ENCODE data around the gene CBS.
"Not testable (repeated sequence)": the region's sequence is repeated elsewhere in the genome, so short reads cannot be mapped to it uniquely, and the experiment has no call there.

Gene CBS

DNA sequence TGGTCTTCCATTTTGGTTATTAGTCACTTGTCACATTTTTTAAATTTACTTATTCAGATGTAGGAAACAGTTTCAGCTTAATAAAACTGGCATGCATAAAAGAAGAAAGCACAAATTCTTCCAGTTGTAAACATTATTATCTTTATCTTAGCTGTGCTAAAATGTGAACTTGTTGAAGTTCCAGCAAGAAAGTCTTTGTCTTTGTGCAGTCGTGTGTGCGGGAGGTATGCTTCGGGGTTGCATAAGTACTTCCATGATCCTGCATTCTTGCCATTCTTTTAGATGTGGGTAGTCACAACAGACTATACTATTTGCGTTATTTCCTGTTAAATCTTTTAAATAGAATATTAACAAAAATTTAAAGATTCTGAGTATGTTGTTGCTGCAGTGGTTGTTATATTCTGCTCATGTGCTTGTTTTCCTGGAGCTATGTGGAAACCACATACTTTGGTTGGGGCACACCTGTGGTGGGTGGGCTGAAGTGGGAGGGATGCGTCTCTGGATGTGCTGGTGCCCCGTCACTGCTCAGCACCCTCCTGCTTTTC is 49.9 kb downstream of the CBS start:
- DNase-seq, result no peak

DNA sequence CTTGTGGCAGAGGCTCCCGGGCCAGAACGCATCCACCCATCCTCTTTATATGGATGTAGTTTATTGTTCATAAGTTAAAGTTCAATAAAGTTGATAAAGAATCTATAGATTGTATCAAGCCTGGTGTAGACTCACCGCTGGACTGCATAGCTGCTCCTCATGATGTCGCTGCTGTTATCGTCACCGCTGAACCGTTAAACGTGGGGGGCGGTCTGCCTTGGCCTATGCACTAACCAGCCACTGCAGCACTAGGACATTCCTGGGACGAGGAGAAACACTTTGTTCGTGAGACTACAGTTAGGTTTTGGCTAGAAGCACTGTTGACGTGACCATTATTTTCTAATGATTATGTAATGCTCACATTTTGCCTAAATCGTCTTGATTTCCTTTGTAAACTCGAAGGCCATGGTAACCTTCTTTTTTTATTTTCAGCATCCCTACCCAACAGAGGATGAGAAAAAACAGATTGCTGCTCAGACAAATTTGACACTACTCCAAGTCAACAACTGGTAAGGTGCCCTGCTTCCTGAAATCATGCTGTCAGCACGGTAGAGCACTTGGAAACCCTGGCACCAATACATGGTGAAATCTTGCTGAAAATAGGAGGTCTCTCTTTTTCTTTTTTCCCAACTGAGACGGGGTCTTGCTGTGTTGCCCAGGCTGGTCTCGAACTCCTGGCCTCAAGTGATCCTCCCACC is 51.0 kb downstream of the CBS start:
- no peak for DNase-seq

DNA sequence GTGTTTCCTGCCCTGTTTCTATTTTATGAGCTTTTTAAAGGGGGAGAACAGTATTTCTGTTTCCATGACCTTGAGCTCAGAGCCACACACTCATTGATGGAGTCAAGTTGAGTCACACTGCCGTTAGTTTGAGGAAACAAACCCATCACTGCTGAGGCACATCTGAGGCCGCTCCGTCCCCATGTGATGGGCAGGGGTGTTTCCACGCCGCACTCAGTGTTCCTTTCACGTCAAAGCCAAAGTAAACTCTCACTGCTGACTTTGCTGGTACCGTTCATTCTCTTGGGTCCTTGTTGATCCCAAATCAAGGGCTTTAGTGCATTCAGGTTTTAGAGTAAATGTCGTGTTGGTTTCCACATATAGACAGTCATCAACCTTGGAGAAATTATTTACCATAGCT is 52.5 kb downstream of the CBS start:
- no peak for DNase-seq

DNA sequence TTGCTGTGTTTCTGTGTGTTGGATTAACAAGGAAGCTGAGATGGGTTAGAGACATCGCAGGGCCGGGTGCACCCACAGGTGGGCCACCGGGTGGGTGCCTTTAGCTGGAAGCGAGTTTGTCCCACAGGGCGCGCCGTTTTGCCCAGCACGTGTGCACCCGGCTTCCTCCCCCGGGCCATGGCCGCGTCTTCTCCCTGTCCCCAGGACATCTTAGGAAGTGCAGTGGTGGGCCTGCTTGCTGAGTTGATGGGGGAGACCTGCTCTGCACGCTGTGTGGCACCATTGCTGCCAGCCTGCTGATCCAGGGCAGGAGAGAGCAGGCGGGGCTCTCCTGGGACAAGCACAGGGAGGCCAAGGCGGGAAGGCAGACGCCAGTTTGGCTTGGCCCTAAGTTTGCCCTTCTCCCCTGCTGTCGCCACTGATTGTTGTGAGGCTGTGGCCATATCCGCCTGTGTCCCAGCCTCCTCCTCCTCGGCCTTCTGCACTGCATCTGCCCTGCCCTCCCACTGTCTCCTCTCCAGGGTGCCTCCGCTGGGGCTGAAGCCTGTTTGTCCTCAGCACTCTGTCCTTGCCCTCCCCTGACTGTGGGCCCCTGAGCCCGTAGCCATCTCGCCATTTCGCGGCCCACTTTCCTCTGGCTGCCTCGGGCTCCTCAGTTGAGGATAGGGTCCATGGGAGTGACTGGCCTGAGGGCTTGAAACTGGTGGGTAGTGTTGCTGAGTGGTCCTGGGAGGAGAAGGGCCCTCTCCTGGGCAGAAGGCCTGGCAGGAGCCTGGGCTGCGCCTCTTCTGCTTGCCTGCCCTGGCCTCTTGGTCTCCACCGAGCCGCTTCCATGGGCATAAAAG is 53.7 kb downstream of the CBS start:
- no peak for DNase-seq

DNA sequence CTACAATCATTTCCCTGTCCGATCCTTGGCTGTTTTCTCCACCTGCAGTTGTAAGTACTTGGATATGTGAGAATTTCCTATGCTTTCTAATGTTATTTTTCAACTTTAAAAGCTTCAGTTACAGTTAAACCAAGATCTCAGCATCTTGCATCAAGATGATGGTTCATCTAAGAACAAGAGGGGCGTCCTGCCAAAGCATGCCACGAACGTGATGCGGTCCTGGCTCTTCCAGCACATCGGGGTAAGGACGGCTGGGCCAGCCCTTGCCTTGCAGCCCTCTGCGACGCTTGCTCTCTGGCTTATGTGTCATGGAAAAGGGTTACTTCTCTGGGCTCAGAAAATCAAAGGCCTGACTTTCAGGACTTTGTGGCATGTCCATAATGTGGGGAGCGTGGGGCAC is 54.4 kb downstream of the CBS start:
- no peak for DNase-seq

DNA sequence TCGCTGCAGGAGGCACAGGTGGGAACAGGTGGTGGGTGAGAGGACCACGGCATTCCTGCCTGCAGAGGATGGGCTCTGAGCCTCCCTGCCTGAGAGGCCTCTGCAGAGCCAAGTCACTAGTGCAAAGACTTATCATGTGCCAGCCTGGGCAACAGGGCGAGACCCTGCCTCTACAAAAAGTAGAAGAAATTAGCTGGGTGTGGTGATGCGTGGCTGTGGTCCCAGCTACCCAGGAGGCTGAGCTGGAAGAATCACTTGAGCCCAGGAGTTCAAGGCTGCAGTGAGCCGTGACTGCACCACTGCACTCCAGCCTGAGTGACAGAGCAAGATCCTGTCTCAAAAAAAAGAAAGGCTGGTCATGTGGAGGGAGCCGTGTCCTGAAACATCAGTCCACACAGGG is 54.9 kb downstream of the CBS start:
- no peak for DNase-seq

DNA sequence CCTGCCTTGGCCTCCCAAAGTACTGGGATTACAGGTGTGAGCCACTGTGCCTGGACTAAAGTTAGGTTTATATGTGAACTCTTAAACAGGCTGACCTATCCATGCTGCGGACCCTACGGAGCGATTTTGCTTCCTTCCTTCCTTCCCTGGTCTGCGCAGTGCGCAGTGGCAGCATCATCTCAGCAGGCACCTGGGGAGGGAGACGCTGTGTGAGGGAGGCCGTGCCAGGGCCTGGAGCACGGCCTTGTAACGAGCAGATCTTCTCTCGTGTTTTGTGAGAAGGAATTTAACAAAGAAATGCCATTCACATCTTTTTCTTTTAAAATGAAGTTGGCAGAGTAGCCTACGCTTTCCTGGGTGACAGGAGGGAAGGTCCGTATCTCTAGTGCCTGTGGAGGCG is 55.5 kb downstream of the CBS start:
- DNase-seq, result no peak

DNA sequence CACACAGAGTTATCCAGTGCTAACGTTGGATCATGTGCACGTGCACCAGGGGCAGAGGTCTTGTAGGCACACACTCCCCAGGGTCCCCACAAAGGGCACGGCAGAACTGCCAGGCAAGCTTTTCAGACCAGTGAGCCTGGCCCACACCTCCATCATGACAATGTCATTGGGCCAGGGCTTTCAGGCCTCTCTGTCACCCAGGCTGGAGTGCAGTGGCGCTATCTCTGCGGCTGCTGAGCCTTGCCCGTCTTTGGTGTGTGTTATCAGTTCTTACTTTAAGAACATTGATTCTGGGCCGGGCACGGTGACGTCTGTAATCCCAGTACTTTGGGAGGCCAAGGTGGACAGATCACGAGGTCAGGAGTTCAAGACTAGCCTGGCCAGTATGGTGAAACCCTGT is 57.1 kb downstream of the CBS start:
- no peak for DNase-seq

DNA sequence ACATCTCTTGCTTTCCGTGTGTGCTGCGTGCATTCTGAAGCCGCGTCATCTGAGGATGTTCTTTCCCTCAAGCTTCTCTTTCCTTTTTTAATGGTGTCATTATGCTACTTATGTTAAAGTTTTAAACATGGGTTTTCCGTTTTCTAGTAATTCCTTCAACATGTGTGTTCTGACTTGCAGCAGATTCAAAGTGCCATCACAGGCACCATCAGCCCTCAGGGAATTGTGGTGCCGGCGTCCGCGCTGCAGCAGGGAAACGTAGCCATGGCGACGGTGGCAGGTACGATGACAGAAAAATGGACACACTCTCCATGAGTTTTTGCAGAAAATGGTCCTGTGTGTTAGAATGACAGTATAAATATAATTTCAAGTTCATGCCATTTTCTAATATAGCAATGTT is 58.9 kb downstream of the CBS start:
- DNase-seq, result no peak

DNA sequence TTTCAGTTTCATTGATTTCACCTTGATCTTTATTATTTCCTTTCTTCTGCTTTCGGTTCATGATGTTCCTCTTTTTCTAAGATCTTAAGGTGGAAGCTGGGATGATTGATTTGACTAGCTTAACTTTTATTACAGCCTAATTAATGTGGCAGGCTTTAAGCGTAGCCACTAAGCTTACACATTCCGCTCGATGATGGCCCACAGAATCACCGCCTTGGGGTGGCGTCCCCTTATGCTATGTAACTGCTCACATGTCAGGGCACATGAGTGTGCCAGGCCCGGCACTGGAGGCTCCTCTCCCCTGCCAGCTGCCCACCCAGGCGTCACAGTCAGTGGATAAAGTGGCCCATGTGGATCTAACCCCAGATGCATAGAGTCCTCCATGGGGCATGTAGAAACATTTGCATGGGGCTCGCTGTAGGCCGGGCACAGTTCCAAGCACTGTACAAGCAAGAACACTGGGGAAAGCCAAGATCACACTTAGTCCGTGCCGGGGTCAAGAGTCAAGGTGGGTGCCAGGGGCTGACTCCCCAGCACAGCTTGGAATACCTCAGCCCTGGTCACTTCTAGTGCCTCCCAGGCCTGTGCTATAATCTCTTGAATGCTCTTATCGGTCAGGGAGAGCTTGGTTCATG is 59.6 kb downstream of the CBS start:
- DNase-seq, result no peak

DNA sequence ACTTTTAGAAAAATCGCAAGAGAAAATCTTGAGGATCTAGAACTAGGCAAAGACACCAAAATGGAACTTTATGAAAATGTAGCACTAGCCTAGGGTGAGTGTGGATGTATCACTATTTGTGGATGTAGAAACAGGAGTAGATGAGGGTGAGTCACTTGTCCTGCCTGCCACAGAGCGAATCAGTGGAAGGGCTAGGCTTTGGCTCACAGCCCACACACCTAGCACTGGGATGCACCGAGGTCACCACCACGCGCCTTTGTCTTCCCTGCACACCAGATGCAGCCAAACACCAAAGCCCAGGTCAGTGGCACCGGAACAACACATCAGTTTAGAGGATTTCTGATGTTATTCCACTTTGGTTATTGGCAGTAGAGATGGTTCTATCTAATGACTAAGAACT is 63.0 kb downstream of the CBS start:
- no peak for DNase-seq

DNA sequence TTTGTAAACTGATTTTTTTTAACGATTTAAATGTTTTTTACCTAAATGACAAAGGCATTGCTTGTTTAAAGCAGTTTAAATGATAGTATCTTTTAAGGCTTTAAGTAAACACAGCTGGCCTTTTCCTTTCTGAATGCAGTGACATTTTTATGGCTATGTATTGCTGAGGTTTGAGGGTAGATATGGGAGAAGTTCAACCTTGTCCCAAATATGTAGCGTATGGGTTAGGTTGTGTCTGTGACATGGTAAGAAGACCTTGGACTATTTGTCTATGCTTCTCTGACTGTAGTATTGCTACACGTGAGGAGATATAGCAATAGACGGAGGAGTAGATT is 68.8 kb downstream of the CBS start:
- no peak for DNase-seq

DNA sequence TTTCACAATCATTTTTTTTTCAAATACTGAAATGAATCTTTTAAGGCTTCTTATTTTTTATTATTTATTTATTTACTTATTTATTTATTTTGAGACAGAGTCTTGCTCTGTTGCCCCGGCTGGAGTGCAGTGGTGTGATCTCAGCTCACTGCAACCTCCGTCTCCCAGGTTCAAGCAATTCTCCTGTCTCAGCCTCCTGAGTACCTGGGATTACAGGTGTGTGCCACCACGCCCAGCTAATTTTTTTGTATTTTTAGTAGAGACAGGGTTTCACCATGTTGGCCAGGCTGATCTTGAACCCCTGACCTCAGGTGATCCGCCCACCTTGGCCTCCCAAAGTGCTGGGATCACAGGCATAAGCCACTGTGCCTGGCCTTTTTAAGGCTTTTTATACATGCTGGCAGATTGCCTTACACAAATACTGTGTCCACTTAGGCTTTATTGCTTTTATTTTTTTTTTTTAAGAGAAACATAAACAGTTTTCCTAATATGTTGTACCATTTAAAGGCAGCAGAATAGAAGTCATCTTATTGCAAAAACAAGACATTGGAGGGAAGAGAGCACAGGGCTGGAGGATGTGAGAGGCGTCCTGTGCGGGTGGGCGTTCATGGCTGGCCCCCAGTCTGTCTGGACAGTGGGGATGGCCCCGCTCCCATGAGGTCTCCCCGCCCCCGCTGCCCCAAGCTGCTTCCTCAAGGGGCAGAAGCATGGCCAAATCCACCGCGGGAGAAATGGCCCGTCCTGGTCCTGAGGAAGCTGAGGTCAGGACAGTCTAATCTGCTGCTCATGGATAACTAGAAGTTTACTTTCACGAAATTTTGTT is 69.4 kb downstream of the CBS start:
- DNase-seq, result not testable (repeated sequence)

DNA sequence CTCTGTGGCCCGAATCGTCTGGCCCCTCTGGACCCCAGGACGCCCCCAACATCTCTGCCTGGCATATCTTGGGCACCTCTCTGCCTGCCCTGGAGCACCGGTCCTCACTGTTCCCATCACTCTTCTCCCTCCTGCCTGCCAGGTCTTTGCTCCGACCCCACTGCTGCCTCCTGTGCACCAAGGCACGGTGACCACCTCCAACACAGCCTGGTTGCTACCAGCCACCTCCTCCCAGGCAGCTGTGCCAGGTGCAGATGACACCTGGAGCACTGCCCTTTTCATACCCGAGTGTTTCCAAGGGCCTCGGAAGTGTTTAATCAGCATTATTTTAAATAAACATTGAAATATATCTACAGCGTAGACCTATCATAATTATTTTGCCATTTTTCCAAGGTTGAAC is 70.0 kb downstream of the CBS start:
- DNase-seq, result no peak

DNA sequence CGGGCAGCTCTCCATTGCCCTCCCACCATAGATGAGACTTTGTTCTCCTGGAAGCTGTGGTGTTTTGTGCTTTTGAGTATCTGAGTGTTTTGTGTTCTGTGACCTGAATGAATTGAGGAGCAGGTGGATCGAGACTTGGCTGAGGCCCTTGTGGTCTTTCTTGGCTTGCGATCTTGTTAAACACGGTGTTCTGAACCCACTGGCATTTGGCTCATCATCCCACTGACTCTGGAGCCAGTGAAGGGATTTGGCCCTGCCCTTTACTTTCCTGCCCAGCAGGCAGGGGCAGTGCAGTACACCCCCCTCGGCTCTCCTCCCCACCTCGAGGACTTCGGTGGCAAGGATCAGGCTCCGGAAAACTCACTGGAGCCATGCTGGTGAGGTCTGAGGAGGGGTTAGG is 70.7 kb downstream of the CBS start:
- no peak for DNase-seq

All from right kidney (tissue), 1 donor.